GM18909 (cell line): ENCODE measurements around the gene THEMIS2.
"Not testable (repeated sequence)": the region's sequence is repeated elsewhere in the genome, so short reads cannot be mapped to it uniquely, and the experiment has no call there.

ENCODE experiments used
- ATAC-seq: cut with Tn5 transposase; IDR thresholded peaks from one replicate; pipeline ENCODE4 v1.9.1; 2021; ENCODE audit warnings: mild to moderate bottlenecking; ENCODE audit not compliant: unreplicated experiment, poor library complexity

Gene THEMIS2

DNA sequence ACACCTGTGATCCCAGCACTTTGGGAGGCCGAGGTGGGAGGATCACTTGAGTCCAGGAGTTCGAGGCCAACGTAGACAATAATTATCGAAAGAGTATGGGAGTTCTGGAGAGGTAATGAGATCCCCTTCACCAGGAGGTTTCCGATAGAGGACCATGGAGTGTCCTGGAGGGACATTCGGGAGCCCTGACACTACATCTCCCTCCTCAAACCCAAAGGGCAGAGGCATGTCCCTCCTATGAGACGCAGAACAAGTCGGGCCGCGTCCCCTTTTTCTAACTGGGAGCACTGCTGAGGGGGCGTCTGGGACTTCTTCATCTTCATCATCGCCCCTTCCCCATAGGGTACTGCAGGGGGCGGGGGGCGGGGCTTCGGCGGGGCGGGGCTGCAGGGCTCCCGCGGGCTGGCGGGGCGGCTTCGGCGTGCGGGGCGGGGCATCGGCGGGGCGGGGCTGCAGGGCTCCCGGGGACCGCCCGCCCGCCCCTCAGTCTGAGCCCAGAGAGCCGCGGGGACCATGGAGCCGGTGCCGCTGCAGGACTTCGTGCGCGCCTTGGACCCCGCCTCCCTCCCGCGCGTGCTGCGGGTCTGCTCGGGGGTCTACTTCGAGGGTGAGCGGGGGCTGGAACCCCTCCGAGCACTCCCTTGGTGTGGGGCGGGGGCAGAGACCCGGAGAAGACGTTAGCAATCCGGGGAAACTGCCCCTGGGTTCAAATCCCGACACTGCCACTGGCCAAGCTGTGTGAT, at the start of gene THEMIS2:
Gene THEMIS2 (plus strand): TSS at position 486 of the 743 bp plus-strand sequence. CDS start 28 bp downstream, at position 514.
- ATAC-seq: peak; percentile 34

DNA sequence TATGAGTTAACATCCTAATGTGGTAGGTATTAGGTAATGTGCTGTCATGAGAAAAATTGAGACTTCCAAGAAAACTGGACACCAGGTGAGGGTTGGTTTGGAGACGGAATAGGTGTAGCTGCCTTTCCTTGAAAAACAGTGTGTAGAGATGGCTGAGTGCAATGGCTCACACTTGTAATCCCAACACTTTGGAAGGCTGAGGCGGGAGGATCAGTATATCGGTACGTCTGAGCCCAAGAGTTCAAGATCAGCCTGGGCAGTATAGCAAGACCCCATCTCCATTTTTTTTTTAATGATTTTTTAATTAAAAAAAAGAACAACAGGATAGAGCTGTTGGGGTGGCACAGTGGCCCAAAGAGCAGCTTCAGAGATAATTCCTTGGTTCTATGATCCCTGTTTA, 48.6 kb upstream of the THEMIS2 start:
- ATAC-seq: no peak

DNA sequence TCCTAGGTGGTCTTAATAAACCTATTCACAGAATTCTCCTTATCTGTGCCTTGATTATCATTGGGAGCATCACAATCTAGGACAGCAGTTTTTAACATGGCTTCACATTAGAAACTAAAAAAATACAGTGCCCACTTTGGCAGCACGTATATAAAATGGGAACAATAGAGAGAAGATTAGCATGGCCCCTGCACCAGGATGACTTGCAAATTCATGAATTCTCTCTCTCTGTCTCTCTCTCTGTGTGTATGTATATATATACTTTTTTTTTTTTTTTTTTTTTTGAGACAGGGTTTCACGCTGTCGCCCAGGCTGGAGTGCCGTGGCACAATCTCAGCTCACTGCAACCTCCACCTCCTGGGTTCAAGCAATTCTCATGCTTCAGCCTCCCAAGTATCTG, 47.9 kb upstream of the THEMIS2 start:
- no peak for ATAC-seq

DNA sequence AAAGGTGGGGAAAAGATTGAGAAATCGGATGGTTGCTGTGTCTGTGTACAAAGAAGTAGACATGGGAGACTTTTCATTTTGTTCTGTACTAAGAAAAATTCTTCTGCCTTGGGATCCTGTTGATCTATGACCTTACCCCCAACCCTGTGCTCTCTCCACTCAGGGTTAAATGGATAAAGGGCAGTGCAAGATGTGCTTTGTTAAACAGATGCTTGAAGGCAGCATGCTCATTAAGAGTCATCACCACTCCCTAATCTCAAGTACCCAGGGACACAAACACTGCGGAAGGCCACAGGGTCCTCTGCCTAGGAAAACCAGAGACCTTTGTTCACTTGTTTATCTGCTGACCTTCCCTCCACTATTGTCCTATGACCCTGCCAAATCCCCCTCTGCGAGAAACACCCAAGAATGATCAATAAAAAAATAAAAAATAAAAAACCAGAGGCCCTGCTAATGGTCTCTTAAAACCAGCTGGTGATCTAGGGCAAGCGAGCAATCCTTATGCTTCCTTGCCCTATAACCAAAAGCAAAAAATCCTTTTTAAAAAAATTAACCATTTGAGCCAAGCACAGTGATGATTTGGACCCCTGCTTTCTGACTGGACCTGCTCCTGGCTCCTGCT, 42.9 kb upstream of the THEMIS2 start:
- not testable (repeated sequence) for ATAC-seq

DNA sequence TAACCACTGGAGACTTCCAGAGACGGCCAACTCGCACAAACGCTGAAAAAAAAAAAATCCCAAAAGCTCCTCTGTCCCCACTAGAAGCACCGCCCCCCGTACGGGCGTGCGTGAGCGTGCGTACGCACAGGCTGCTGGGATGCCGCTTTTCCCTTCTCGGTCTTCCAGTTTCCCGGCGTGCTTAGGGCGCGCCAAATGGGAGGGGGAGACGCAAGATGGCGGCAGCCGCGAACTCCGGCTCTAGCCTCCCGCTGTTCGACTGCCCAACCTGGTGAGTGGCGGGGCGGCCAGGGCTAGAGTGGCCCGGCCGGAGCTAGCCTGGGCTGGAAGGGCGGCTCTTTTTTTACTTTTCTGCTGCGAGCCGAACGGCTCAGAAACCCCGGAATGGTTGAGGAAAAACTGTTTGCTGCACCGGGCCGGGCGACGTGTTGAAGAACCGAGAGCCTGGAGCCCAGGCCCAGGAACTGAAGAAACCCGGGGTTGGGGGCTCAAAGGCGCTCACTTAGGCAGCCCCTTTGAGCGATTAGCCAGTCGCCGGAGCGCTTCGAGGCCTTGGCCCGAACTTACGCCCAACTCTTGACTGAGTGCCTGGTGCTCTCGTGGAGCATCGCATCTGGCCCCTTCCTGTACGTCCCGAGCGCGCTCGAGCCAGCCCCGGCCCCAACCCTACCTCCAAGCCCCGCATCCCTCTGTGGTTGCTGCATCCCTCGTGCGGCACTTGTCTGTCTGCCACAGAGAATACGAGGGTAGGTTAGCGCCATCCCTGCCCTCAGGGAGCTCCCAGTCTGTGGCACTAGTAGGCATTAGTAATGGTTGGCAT, 41.5 kb upstream of the THEMIS2 start, which contains the start of gene PPP1R8:
Gene PPP1R8 (plus strand): TSS at position 162 of the 820 bp plus-strand sequence. CDS start 54 bp downstream, at position 216.
- peak; percentile 93 for ATAC-seq

DNA sequence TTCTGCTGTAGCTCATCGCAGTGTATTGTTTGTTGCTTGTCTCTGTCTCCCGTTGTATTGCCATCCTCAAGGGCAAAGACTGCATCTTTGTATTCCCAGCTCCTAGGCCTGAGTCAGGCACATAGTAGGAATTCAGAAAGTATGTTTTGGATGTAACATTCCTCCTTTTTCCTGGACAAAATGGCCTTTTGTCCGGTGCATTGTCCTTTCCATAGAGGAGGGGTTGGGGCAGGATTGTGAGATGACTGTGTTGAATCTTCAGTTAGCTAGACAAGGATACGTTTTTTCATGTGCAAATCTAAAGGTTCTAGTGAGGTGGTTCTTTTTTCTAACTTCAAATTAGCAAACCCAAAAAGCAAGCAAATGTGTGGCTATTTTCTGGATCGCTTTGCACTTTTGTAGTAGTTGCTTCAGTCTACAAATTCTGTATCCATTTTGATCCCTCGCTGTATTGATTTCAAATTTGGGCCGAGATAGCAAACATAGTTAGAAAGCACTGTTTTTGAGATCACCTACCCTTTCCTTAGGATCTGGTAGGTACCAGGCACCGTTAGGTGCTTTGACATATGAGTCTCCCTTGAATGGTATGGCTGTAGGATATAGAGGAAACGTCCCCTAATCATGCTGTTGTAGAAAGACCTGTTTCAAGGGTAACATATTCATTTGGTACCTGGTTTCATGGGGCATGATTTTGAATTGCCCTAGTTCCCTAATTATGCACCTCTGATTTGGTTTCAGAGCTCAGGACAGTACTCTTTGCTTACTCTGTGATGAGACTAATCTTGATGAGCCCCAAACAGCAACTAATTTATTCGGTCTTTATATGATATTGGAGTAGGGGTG, 40.6 kb upstream of the THEMIS2 start:
- ATAC-seq: no peak

DNA sequence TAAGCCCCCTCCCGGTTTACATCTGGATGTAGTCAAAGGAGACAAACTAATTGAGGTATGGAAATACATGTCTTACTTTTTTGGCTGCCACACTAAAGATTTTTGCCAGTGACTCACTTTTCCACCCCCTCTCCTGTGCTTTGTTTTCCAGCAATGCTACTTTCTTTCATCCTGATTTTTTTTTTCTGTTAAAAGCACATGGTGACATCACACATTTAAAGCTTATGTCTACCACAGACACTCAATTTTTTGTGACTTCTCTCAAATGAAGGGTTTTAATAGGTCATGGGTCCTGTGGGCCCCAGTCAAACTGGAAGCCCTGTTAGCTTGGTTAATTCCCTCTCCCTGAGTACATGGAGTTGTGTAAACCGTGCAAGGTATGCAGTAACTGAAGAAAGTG, 39.6 kb upstream of the THEMIS2 start:
- ATAC-seq: no peak

DNA sequence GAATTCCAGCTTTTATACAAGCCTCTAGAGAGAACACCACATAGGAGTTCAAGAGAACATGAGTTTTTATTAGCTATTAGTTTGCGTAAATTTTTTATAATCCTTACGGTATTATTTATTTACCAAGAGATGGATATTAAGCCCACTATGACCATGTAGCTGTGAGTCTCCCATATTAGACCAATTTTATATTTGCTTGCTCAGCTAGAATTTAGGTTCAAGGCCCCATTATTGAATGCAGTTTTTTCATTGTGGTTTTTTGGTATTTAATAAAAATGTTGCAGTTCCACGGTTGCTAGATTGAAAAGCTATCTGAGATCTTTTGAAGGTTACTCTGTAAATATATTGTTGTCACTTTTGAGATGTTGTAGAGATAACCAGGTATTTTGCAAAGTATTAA, 38.9 kb upstream of the THEMIS2 start:
- no peak for ATAC-seq

DNA sequence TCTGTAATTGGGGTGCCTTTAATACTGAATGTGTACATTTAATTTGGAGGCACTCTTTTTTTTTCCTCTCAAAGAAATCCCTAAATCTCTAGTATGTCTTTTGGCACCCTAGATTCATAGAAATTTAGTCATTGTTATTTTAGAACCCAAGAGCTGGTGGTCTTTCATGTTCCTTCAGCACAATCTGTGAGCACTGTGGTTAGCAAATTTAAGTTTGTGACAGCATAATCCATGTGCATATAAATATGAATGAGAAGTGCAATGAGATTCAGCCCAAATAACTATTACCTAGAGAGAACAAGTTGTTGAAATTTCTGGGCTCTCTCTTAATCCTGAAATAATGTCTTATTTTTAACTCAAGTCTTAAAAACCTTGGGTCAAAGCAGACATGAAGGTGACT, 37.3 kb upstream of the THEMIS2 start:
- no peak for ATAC-seq

DNA sequence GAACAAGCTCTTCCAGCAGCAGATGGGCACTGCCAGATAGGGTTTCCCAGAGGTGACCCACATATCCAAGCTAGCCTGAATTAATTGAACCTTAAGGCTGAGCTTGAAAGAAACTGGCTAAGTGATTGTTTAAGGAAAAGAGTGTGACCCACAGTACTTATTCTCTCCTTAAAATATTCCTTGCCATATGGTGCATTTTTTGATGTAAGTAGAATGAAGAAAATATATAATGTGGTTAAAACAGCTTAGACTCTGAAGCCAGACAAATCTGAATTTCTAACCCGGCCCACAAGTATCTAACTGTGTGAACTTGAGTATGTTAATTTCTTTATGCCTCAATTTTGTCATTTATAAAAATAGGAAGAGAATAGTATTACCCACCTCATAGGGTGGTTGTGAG, 36.8 kb upstream of the THEMIS2 start:
- ATAC-seq: no peak

DNA sequence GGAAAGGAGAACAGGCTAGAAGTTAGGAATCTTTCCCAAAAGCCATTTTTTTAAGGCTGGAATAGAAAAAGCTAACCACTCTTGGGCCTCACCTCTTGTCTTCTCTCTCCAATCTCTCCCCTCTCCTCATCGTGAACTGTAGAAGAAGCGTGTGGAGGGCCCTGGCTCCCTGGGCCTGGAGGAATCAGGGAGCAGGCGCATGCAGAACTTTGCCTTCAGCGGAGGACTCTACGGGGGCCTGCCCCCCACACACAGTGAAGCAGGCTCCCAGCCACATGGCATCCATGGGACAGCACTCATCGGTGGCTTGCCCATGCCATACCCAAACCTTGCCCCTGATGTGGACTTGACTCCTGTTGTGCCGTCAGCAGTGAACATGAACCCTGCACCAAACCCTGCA, 22.4 kb upstream of the THEMIS2 start:
- ATAC-seq: no peak

DNA sequence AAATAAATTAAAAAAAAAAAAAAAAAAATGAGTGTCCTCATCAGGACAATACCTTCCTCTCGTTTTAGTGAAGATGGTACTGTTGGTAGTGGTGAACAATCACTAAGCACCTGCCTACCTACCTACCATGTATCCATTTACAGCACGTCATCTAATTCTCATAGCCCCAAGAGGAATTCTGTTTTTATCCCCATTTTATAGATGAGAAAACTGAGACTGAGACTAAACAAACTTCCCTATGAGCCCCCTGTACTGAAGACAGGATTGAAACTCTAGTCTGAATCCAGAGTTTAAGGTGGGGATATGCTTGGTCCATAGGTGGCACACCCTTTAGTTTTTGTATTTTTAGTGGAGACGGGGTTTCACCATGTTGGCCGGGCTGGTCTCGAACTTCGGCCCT, 17.3 kb upstream of the THEMIS2 start:
- no peak for ATAC-seq

DNA sequence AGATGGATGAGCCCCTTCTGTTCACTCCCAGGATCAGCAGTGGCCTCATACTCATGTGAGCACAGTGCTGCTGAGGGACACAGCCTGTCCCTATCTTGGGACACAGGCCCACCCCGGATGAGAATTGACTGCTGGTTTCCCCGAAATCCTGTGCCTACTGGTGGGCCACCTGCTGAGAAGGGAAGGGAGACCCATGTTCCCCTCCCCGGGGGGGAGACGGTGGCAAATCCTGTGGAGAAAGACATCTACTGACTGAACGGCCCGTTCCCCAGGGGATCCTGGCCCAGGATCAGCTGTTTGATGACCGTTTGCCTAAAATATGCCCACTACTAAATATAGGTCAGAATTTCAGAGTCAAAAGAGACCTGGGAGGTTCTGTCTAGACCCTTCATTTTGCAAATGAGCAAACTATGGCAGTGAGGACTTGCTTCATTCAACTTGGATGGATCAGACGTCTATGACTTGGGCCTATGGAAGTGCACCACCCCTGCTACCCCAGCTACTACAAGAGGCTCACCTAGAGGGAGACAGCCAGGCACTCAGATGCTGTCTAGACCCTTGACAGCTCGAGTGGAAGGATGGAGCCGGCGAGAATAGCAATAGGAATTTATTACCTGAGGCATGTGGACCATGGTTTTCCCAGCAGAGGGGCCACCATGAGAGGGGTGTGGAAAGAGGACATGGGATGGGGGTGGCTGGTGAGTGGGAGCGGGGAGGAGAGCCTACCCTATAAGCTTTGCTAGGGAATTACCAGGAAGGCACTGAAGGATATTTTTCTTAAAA, 15.6 kb upstream of the THEMIS2 start:
- no peak for ATAC-seq

DNA sequence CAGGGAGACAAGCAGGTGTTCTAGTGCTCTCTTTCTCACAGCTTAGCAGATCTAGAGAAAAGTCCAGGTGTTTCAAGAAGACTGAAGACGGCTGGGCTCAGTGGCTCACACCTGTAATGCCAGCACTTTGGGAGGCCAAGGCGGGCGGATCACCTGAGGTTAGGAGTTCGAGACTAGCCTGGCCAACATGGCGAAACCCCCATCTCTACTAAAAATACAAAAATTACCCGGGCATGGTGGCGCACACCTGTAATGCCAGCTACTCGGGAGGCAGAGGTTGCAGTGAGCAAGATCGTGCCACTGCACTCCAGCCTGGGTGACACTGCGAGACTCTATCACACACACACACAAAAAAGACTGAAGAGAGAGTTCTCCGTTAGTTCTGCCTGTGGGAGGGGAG, 14.8 kb upstream of the THEMIS2 start:
- not testable (repeated sequence) for ATAC-seq

DNA sequence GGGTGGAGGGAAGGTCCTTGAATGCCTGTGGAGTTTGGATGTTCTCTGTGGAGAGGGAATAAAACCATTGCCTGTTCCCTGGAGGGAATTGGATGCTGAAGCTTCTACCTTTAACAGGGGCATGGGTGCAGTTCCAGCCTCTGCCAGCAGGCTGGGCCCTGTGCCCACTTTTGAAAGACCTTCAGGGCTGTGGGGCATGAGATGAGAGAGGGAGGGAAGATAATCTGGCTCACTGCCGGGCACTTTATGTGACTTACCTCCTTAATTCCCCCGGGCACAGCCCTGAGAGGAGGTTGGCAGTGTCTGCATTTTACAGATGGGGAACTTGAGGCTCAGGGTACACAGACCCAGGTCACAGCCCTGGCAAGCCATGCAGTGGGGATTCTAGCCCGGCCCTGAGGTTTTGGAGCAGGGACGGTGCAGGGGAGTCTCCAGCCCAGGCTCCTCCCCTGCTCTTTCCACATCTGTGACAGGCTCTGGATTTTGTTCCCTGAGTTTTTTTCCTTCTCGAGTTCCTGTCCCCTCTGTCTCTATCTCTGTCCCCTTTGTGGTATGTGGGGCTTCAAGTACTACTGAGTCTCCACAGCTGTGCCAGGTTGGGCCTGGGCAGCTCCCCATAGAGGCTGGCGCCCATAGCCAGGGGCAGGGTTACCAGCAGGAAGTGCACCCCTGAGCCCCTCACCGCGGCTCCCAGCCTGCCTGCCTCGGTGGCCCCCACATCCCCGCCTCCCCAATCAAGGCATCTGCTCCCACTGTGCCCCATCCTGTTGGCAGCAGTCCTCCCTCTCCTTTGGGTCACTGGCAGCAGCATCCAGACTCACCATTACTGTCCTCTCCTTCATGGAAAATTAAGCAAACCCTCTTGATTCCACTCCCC, 14.0 kb upstream of the THEMIS2 start:
- ATAC-seq: peak; percentile 74

DNA sequence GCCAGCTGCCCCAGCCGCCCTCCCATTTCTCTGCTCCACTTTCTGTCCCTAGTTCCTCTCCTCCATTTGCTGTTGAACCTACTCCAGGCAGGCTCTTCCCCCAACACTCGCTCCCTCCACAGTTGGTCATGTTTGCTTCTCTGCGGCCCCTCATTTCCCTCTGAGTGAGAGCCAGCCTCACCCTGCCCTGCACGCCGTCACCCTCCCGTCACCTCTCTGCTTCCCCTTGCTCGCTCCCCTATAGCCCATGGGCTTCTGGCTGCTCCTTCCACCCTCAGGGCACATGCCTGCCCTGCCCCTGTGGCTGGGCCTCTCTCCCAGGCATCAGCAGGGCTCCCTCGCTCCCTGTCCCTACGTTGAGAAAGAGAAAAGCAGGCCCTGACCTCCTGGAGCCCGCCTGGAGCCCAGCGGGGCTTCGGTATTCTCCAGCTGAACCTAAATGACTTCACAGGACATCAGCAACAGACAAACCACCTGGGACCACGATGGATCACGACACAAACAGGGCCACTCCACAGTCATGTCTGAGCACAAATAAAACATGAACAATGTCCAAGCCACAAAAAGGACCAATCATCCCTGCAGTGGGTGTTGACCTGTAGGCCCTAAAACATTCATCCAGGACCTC, 13.3 kb upstream of the THEMIS2 start:
- no peak for ATAC-seq

DNA sequence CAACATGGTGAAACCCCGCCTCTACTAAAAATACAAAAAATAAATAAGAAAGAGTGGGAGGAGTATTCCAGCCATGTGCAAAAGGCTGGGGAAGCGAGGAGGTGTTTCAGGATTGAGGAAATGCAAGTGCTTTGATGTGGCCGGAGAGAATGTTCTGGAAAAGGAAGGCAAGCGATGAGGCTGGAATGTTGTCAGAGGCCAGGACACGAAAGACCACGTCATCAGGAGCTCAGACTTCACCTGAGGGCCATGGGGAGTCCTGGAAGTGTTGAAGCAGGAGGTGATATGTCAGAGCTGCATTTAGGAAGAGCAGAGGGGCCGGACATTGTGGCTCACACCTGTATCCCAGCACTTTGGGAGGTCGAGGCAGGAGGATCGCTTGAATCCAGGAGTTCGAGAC, 10.9 kb upstream of the THEMIS2 start:
- ATAC-seq: no peak

DNA sequence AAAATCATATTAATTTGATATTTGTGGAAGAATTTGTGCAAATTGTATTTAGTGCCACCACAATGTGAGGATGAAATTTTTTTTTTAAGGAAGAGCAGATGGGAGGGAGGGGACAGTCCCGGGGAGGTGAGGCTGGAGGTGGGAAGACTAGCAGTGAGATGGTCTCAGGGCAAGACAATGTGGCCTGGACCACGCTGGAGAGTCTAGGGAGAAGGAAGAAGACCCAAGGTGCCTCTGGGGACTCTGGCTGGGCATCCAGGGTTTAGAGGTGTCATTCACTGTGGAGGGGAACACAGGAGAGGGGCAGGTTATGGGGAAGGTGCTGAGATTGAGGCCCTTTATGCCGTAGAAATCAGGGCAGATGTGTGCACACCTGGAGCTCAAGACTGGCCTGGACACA, 10.3 kb upstream of the THEMIS2 start:
- ATAC-seq: no peak
